Pancreas (tissue), 10 donors: Measurements from ENCODE around the gene HOXC13. TPM values are rescaled to one million over a fixed set of nuclear protein-coding genes. Genes with fewer than 3 reads are reported as not detected.

ENCODE experiments used
- ATAC-seq, 4 donors: fragments of 200-7000 bp; cut with Tn5 transposase; one replicate each; pipeline versions ENCODE4 v1.8.0 to v1.9.1; 2020; ENCODE audit warnings: mild to moderate bottlenecking in 4 of 4, moderate library complexity in 4 of 4
- DNase-seq, 6 donors: peaks; one replicate each; pipeline ENCODE4 v3.0.0-alpha.2; 2020
- FAIRE-seq: peaks from 2 replicates; lab custom pipeline; 2012; peaks lifted over from hg19 to GRCh38; lab: Jason Lieb, UNC
- H3K27ac ChIP-seq, 4 donors: fragments of 200-600 bp; sonication (generic); 1 replicate in 3 of 4; 2 replicates in 1 of 4; pipeline versions ENCODE4 v1.5.0 to v1.8.0; 2020
- H3K27me3 ChIP-seq, 4 donors: fragments of 200-600 bp; one replicate each; pipeline ENCODE4 v1.8.0; 2021
- H3K36me3 ChIP-seq, 3 donors: fragments of 200-600 bp; sonication (generic) in 1 of 3; one replicate each; pipeline versions ENCODE4 v1.5.0 to v1.8.0; 2020 to 2021
- H3K4me1 ChIP-seq, 3 donors: fragments of 200-600 bp; one replicate each; pipeline ENCODE4 v1.8.0; 2021
- H3K4me3 ChIP-seq, 4 donors: fragments of 200-600 bp; sonication (generic) in 2 of 4; one replicate each; pipeline versions ENCODE4 v1.5.0 to v1.8.0; 2020 to 2021
- H3K9me3 ChIP-seq, 4 donors: fragments of 200-600 bp; one replicate each; pipeline ENCODE4 v1.8.0; 2021
- WGBS, 2 donors: extraction: QIAGEN DNeasy Blood & Tissue Kit; methylation state at CpG; one replicate each; pipeline ENCODE4 v1.1.7; 2013; 5-methylcytosine and 5-hydroxymethylcytosine counted together
- intact Hi-C, 3 donors: fragments of 100-400 bp; cut with DNase I; formaldehyde crosslinking; loops; one replicate each; pipeline versions ENCODE4 v1.11.1 to v1.14.2; 2022
- polyA plus RNA-seq, 2 donors: library from polyadenylated mRNA; stranded (reverse); fragments of 200-250 nt; gene quantifications; one replicate each; pipeline ENCODE4 v1.2.3, GENCODE V29; 2013
- total RNA-seq, 6 donors: library from RNA; stranded (reverse); fragmentation: NEBNext Ultra II Directional in 4 of 6; extraction: Animal tissue kit (Norgen Biotek cat#: 25700) in 4 of 6; gene quantifications; one replicate each; pipeline versions ENCODE4 v1.2.1 to v1.2.4, GENCODE V29; 2021 to 2023
- TF ChIP-seq, protein P1 (sequence below), 4 donors: fragments of 200-600 bp; sonication (generic) in 3 of 4; IDR thresholded peaks; one replicate each; pipeline versions ENCODE4 v1.5.0 to v1.8.0; 2021; ENCODE audit warnings: antibody characterized with exemption in 4 of 4
- donor health status: healthy with polysubstance abuse.
- donor health status: DM: no; HTN: no; CAD: no; lungs with moderate emphysema.
- donor health status: DM: no; HTN: no; CAD: no.
- donor health status: control.
- donor health status: control.
- donor health status: Bipolar disorder and iron deficiency.
- donor health status: DM: yes; HTN: yes; CAD: no.
- donor health status: DM: no; HTN: no; CAD: no.
- donor health status: DM: no; HTN: no; CAD: no.
- donor health status: DM: yes; HTN: yes; CAD: no.

The HOXC13 gene
- total and polyA plus RNA-seq, 8 donors = 0.06 TPM; not detected in 7

DNA sequence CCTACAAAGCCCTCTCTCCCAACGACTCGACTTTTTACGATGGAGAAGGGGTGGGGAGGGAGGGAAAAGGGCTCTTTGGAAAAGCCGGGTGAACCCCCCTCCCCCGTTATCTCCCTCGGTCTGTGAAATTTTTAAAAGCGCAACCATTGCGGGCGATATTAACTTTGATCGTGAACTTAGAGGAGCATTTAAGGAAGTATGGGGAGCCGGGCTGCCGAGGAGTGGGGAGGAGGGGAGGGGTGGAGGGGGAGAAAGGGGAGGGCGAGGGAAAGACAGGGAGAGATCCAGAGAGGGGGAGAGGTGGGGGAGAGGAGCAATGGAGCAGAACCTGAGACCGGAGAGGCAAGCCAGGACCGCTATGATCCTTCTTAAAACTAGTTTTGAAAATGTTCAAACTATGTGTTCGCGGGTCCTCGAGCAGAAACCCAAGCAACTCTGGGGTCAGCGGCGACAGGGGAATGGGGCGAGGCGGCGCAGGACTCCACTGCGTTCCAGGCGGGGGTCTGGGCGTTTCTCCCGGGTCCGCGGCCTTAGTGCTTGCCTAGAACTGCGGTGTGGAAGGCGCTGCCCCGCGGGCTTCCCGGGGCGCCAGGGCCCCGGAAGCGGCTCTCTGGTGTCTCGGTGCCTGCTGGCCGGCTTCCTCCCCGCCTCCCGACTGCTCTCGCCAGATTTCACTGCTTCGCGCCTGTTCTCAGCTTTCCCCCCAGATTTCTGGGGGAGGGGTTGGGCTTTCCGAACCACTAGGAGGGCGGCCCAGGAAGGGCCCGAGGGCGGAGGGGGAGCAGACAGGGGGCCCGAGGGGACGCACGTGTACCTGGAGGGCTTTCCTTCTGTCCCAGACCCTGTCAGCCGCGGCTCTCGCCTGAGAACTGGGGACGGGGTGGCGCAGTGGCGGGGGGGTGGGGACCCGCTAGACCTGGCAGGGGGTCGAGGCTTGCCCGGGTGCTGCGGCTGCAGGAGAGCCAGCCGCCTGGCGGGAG, 35.7 kb downstream of the HOXC13 start, which contains the start of gene HOTAIR:
Gene HOTAIR (minus strand): TSS at position 871 of the 980 bp plus-strand sequence.
- intact Hi-C loops = no loop called here
- peak within 1 kb of the TSS in 3 of 4 donors; percentile 24 to 47 (median 27) for H3K4me3 ChIP-seq
- H3K36me3 ChIP-seq = no peaks in the 10 kb centered on the region
- FAIRE-seq = no peak
- no peak within 1 kb of the TSS for H3K27ac ChIP-seq
- peak in 3 of 6 donors; percentile 31 to 76 (median 75) for DNase-seq
- peaks cover 3 to 9% (median 6%) of the 10 kb centered on the region in 3 donors for H3K4me1 ChIP-seq
- TF ChIP-seq, protein P1, sequence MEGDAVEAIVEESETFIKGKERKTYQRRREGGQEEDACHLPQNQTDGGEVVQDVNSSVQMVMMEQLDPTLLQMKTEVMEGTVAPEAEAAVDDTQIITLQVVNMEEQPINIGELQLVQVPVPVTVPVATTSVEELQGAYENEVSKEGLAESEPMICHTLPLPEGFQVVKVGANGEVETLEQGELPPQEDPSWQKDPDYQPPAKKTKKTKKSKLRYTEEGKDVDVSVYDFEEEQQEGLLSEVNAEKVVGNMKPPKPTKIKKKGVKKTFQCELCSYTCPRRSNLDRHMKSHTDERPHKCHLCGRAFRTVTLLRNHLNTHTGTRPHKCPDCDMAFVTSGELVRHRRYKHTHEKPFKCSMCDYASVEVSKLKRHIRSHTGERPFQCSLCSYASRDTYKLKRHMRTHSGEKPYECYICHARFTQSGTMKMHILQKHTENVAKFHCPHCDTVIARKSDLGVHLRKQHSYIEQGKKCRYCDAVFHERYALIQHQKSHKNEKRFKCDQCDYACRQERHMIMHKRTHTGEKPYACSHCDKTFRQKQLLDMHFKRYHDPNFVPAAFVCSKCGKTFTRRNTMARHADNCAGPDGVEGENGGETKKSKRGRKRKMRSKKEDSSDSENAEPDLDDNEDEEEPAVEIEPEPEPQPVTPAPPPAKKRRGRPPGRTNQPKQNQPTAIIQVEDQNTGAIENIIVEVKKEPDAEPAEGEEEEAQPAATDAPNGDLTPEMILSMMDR (IDR thresholded peaks at IDR 0.05) = no peak
- 2 to 3% methylated on average over 56 to 63 of the region's 63 CpGs for WGBS, 2 donors
- H3K27me3 ChIP-seq = peaks cover 3 to 67% (median 14%) of the 10 kb centered on the region in 4 donors
- H3K9me3 ChIP-seq = no peaks in the 10 kb centered on the region
- peak; percentile 76 to 82 (median 80) for ATAC-seq

DNA sequence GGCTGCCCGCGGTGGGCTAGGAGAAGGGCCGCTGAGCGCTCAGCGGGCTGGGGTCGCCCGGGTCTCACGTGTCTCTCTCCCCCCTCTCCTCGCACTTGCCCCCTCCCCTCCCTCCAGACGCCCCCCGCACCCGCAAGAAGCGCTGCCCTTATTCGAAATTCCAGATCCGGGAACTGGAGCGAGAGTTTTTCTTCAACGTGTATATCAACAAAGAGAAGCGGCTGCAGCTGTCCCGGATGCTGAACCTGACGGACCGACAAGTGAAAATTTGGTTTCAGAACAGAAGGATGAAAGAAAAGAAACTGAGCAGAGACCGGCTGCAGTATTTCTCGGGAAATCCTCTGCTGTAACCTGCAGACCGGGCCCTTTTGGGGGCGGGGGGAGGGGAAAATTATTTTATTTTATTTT, 36.4 kb downstream of the HOXC13 start:
- ATAC-seq (no peak), DNase-seq (no peak), FAIRE-seq (no peak)
- Histone ChIP-seq H3K4me1 (peaks cover 3 to 9% (median 6%) of the 10 kb centered on the region in 3 donors), H3K36me3 (no peaks in the 10 kb centered on the region), H3K27me3 (peaks cover 1 to 60% (median 14%) of the 10 kb centered on the region in 4 donors), H3K9me3 (no peaks in the 10 kb centered on the region), H3K27ac (no peak overlapping the region), H3K4me3 (peak overlapping the region in 2 of 4 donors; percentile 27 to 47)
- TF ChIP-seq, protein P1 (IDR thresholded peaks at IDR 0.05) = no peak
- 4% methylated on average over 20 to 25 of the region's 25 CpGs for WGBS, 2 donors
- intact Hi-C loops = no loop called here

DNA sequence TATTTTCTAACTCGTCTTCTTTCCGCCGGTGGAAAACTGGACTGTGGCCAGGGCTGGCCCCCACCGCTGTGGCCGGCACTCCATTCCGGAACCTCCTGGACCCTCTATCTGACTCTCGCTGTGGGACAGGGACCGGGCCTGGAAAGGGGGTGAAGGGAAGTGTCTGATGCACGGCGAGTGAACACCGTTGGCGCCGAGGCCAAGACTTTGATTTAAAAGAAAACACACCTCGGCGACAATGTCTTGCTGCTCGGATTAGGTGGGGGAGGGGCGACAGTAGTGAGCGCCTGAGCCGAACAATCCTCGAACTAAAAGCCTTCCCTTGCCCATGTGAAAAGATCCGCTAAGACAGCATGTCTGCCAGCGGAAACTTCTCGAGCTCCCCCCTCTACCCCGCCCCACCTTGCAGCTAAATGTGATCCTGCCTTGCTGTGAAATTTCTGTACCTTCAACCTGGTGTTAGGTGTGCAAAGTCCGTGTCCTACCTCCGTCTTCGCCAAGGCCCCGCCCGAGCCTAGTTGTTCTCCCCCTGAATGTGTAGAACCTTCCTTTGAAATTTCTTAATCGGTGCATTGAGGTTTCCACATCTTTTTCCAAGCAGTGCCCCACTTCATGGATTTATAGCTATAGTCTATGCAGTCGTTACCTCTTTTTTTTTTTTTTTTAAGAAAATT, 37.0 kb downstream of the HOXC13 start:
- Histone ChIP-seq H3K36me3 (no peaks in the 10 kb centered on the region), H3K4me3 (peak overlapping the region in 1 of 4 donors; percentile 47), H3K4me1 (peaks cover 3 to 9% (median 6%) of the 10 kb centered on the region in 3 donors), H3K27ac (no peak overlapping the region), H3K9me3 (no peaks in the 10 kb centered on the region), H3K27me3 (peaks cover 0 to 55% (median 16%) of the 10 kb centered on the region in 4 donors)
- DNase-seq = peak in 1 of 6 donors; percentile 29
- 10 to 13% methylated on average over 31 of the region's 31 CpGs for WGBS, 2 donors
- no peak for ATAC-seq
- TF ChIP-seq, protein P1 (IDR thresholded peaks at IDR 0.05) = no peak
- FAIRE-seq = no peak
- intact Hi-C loops = no loop called here

DNA sequence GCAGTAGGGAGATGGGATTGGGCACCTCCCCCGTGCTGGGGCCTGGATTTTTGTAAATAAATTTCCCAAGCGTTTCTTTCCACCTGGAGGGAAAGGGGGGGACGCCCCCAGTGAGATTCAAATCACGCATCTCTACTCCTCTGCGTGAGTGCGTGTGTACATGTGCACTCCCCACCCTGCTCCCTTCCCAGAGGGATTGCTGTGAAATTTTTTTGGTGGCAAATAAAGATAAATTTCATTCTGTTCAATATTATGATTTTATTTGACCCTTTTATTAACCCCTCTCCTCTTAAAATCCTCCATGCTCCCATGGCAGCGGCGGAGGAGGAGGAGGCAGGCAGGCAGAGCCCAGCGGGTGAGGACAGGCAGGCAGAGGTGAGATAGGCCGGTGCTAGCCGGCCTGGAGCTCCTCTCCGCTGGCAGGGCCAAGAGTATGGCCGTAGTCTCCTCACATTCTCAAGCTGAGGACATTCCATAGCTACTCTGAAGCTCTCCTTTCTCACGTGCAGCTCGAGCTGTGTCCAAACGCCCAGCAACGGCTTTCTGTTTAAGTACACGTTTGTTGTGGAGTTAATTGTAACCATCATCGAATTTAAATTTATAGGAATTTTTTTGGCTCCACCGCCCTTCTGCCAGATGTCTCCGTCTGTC, 37.7 kb downstream of the HOXC13 start:
- ATAC-seq (no peak), FAIRE-seq (no peak), DNase-seq (peak in 1 of 6 donors; percentile 47)
- Histone ChIP-seq H3K27me3 (peaks cover 0 to 51% (median 17%) of the 10 kb centered on the region in 4 donors), H3K4me1 (peaks cover 3 to 9% (median 6%) of the 10 kb centered on the region in 3 donors), H3K36me3 (no peaks in the 10 kb centered on the region), H3K27ac (no peak overlapping the region), H3K9me3 (no peaks in the 10 kb centered on the region), H3K4me3 (no peak overlapping the region)
- TF ChIP-seq, protein P1 (IDR thresholded peaks at IDR 0.05) = no peak
- intact Hi-C loops = no loop called here
- 19 to 22% methylated on average over 21 of the region's 21 CpGs for WGBS, 2 donors
